ENCODE data around the gene PSEN2. TPM values are rescaled to one million over a fixed set of nuclear protein-coding genes. Genes with fewer than 3 reads are reported as not detected.

Gene PSEN2
- total and polyA plus RNA-seq, 2 of the 8 experiments (the other 6 are each of a cell fraction or from before 2014, with no cell fraction given): 22.9 to 29.0 TPM

DNA sequence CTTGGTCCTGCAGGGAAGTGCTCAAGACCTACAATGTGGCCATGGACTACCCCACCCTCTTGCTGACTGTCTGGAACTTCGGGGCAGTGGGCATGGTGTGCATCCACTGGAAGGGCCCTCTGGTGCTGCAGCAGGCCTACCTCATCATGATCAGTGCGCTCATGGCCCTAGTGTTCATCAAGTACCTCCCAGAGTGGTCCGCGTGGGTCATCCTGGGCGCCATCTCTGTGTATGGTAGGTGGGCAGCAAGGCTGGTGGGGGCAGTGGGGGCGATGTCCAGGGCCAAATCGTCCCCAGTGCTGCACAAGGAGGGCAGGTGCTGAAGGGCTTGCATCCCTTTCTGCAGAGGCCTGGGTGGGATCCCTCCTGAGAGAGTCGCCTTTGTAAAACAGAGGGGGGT is 18.4 kb downstream of the PSEN2 start:
- no peak for TF ChIP-seq EP300 (IDR thresholded peaks at IDR 0.05; ENCODE audit: borderline replicate concordance in 1 of 2, low read depth in 2 of 2, low read length in 2 of 2)
- no peak for TF ChIP-seq MAFK (IDR thresholded peaks at IDR 0.05; ENCODE audit: low read depth, low read length)
- no peak for TF ChIP-seq YY1 (IDR thresholded peaks at IDR 0.05; ENCODE audit: low read depth, low read length)
- no peak for TF ChIP-seq TBP (IDR thresholded peaks at IDR 0.05; ENCODE audit: low read depth, low read length)
- TF ChIP-seq KDM1A (IDR thresholded peaks at IDR 0.05; ENCODE audit: borderline replicate concordance, low read length): no peak
- no peak for TF ChIP-seq BCL11A (IDR thresholded peaks at IDR 0.05; ENCODE audit: low read depth in 2 of 2, low read length in 2 of 2)
- TF ChIP-seq SP4 (IDR thresholded peaks at IDR 0.05; ENCODE audit: low read length): no peak
- no peak for TF ChIP-seq SIN3A (conservative IDR thresholded peaks at IDR 0.05 in 1 of 2, IDR thresholded peaks at IDR 0.05 in 1 of 2; ENCODE audit: low read depth in 1 of 2, low read length in 2 of 2)
- TF ChIP-seq ASH2L (IDR thresholded peaks at IDR 0.05; ENCODE audit: low read length): no peak
- no peak for TF ChIP-seq RFX5 (IDR thresholded peaks at IDR 0.05; ENCODE audit: borderline replicate concordance, low read depth, low read length)

More for the DNA sequence above, 18.4 kb downstream of the PSEN2 start:
- H2BK5ac ChIP-seq (ENCODE audit: low read depth, low read length): no peak overlapping the region
- H3K79me1 ChIP-seq (ENCODE audit: low read depth, low read length): no peaks in the 10 kb centered on the region
- H3K4me3 ChIP-seq (ENCODE audit: extremely low read depth in 1 of 4, insufficient read depth in 2 of 4, low read depth in 3 of 4, low read length in 4 of 4): no peak overlapping the region
- H3K79me2 ChIP-seq (ENCODE audit: control insufficient read depth in 1 of 2, insufficient read depth in 2 of 2, low read length in 2 of 2): no peaks in the 10 kb centered on the region
- H3K4me2 ChIP-seq (ENCODE audit: insufficient read depth in 1 of 2, low read depth in 2 of 2, low read length in 2 of 2): no peak overlapping the region
- H3K4ac ChIP-seq (replicated peaks; ENCODE audit: insufficient read length, low read depth, low read length): no peak overlapping the region
- ChIA-PET CTCF (ENCODE audit: partially characterized antibody) (no interaction called here), POLR2A (ENCODE audit: partially characterized antibody) (no interaction called here)
- H3K9ac ChIP-seq (replicated peaks in 1 of 4; ENCODE audit: extremely low read depth in 1 of 4, low read depth in 3 of 4, low read length in 3 of 4): no peak overlapping the region
- no peak overlapping the region for H2BK12ac ChIP-seq (ENCODE audit: low read depth, low read length)
- no peak overlapping the region for H3K14ac ChIP-seq (ENCODE audit: insufficient read length)
- no peak overlapping the region for H2AFZ ChIP-seq (ENCODE audit: low read length)
- H3K23me2 ChIP-seq (ENCODE audit: low read depth, low read length): no peaks in the 10 kb centered on the region
- H4K91ac ChIP-seq (replicated peaks; ENCODE audit: insufficient read length, low read length): no peak overlapping the region
- H3K56ac ChIP-seq (replicated peaks; ENCODE audit: insufficient read length, low read depth, low read length): no peak overlapping the region
- DNase-seq (ENCODE audit: low read depth in 1 of 2, low spot score in 2 of 2): no peak
- H3K36me3 ChIP-seq (ENCODE audit: control insufficient read depth in 2 of 4, insufficient read depth in 4 of 4, low read length in 3 of 4): peaks cover 5 to 13% (median 9%) of the 10 kb centered on the region in 4 experiments; a peak in 4 of 8 replicates
- no peak overlapping the region for H4K5ac ChIP-seq (ENCODE audit: insufficient read length, low read depth, low read length)
- no peaks in the 10 kb centered on the region for H3K9me3 ChIP-seq (ENCODE audit: insufficient read depth in 2 of 2, low read depth in 1 of 2, low read length in 1 of 2)
- no peaks in the 10 kb centered on the region; a peak in 1 of 7 replicates for H3K4me1 ChIP-seq (replicated peaks in 1 of 4; ENCODE audit: control insufficient read depth in 3 of 4, insufficient read depth in 4 of 4, low read length in 3 of 4)
- FAIRE-seq: no peak
- no peaks in the 10 kb centered on the region for H3K27me3 ChIP-seq (replicated peaks in 1 of 4; ENCODE audit: control insufficient read depth in 3 of 4, extremely low read depth in 1 of 4, insufficient read depth in 3 of 4, low read length in 3 of 4)
- no peak overlapping the region for H2AK5ac ChIP-seq (ENCODE audit: low read depth, low read length)
- H4K8ac ChIP-seq (ENCODE audit: extremely low read depth, insufficient read depth, low read length): no peak overlapping the region
- H3K18ac ChIP-seq (ENCODE audit: extremely low read depth, low read length): no peak overlapping the region
- H4K20me1 ChIP-seq (replicated peaks in 1 of 2; ENCODE audit: control insufficient read depth in 1 of 2, insufficient read depth in 2 of 2, low read length in 2 of 2): peaks cover 0 to 3% of the 10 kb centered on the region in 2 experiments
- H2BK20ac ChIP-seq (ENCODE audit: low read length): no peak overlapping the region
- H2BK120ac ChIP-seq (replicated peaks; ENCODE audit: low read depth, low read length): no peak overlapping the region
- H2BK15ac ChIP-seq (ENCODE audit: low read length): no peak overlapping the region
- no peak overlapping the region for H3K27ac ChIP-seq (ENCODE audit: low read depth, low read length)
- H3K23ac ChIP-seq (ENCODE audit: insufficient read length): no peak overlapping the region
- WGBS, 2 experiments (ENCODE audit: extremely low coverage in 1 of 2, insufficient coverage in 1 of 2, insufficient read length in 1 of 2, insufficient replicate concordance in 2 of 2, low coverage in 1 of 2, low lambda C conversion rate in 2 of 2, missing lambda C conversion rate in 1 of 2): 95% methylated on average over 8 of the region's 8 CpGs; no CpG with 5 or more reads in 1 of the 2 experiments
